Pericardium fibroblast (primary cell): ENCODE measurements around the gene ZFAND2B. TPM values are rescaled to one million over a fixed set of nuclear protein-coding genes. Genes with fewer than 3 reads are reported as not detected.

ENCODE experiments used
- total RNA-seq: library from RNA; depleted of rRNA; stranded (reverse); fragments of >200 nt; gene quantifications from 2 replicates; pipeline ENCODE4 v1.2.3, GENCODE V29; 2015

ZFAND2B gene
- total RNA-seq: 26.0 and 28.9 TPM in 2 replicates

GRCh38 chr2:219206328-219207133 is at the start of gene ZFAND2B:
ZFAND2B (plus strand) TSS chr2:219206782; CDS start chr2:219206988, 206 bp downstream.

GRCh38 chr2:219160186-219161017 is 46.2 kb upstream of the ZFAND2B start, which contains the start of gene NHEJ1:
NHEJ1 (minus strand) TSS chr2:219160815; CDS start chr2:219158362, 2,453 bp downstream.

DNA sequence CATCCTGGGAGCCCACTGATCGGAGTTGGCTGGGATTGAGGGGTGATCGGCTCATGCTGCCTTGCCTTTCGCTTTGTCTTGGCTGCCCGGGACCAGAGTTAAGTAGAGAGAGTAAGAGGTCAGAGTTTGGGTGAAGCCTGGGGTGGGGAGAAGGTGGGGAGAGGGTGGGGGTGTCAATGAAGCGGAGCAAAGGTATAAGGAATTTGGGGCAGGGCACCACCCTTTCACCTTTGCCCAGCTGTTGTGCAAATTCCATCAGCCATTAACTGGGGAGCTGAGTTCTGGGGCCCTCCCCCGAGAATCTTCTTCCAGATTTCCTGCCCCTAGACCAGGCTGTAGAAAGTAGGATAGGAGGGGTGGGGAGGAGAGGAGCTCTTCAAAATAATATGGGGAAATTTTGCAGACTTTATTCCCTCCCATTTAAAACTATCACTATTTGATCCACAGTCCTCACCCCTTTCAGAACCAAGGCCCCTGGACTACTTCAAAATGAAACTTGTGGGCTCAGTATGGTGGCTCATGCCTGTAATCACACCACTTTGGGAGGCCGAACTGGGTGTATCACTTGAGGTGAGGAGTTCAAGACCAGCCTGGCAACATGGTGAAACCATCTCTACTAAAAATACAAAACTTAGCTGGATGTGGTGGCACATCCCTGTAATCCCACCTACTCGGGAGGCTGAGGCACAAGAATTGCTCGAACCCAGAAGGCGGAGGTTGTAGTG is 36.5 kb upstream of the ZFAND2B start, which contains the start of gene SLC23A3:
Gene SLC23A3 (minus strand): TSS at position 100 of the 725 bp plus-strand sequence. CDS start 45 bp downstream, at position 55.

DNA sequence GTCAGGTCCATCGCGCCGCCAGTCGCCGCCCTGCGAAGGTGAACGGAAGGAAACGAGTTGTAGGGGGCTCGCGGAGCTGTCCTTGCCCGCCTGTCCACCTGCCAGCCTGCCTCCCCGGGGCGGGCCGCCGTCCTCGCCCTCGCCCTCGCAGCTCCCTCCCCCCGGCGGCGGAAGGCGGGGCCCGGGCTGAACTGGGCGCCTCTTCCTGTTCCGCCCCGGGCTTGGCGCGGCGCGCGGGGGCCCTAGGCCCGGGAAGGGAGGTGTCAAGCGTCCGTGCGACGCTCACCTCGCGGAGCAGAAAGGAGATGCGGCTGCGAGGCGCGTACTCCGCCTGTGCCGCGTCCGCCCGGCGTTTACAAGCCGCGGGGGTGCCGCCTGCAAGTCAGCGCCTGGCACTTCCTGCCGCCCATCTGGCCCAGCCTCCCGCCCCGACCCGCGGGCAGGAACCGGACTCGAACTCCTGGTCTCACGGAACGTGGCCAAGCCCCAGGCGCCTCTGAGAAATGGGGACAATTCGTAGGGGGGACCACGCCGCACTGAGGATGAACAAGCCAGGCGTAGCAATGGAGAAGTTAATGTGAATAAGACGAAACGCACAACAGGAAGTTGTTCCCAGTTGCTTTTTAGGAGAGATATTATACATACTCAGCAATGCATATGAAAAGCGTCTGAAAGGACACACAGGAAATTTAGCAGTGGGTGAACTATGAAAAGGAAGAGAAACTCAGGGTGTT is 29.6 kb upstream of the ZFAND2B start, which contains the start of gene CNPPD1:
Gene CNPPD1 (minus strand): TSS at position 108 of the 734 bp plus-strand sequence. CDS start 97 bp downstream, at position 11.

GRCh38 chr2:219177552-219178376 is 28.8 kb upstream of the ZFAND2B start, which contains the start of gene RETREG2:
RETREG2 (plus strand) TSS chr2:219178275; CDS start chr2:219178353, 78 bp downstream.

GRCh38 chr2:219218732-219219701 is 12.4 kb downstream of the ZFAND2B start, which contains the start of gene ABCB6:
ABCB6 (minus strand) TSS chr2:219218958; CDS start chr2:219218673, 285 bp downstream.

GRCh38 chr2:219229305-219230058 is 22.9 kb downstream of the ZFAND2B start, which contains the start of the genes ANKZF1 and ATG9A:
ANKZF1 (plus strand) TSS chr2:219229806; CDS start chr2:219230258, 452 bp downstream.
ATG9A (minus strand) TSS chr2:219229636; CDS start chr2:219228024, 1,612 bp downstream.

DNA sequence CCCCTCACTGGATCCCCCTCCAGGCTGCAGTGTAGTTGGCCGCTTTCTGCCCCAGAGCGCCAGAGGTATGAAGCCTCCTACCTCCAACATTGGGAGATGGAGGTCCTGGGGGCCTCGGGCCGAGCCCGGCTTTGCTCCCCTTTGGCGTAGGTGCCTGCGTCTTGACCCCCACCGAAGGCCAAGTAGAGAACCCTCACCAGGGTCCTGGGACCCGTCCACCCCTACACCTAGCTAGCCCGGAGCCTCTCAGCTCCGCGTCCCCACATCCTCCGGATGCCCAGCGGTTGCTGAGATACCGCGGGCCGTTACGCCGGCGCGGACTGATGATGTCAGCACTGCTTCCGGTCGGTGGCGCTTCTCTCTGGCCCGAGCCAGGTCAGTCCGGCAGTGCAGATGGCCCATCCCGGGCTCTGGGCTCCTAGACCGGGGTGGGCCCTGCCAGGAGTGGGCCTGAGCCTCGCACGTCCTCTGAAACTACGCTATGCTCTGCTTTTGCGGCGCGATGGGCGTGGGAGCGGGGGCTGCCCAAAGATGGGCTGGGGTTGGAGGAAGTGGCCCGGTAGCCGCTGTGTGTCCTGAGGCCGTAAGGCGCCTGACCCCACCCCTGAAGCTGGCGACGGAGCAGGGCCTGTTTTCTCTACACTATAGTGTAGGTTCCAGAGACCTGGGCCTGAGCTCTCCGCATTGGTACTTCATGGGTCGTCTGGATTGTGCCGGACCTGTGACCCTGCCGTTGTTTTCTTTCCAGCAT is 38.7 kb downstream of the ZFAND2B start, which contains the start of the genes GLB1L and STK16:
Gene GLB1L (minus strand): TSS at position 297 of the 751 bp plus-strand sequence. CDS start 1,871 bp downstream, outside the sequence.
Gene STK16 (plus strand): TSS at position 332 of the 751 bp plus-strand sequence. CDS start 521 bp downstream, outside the sequence.

DNA sequence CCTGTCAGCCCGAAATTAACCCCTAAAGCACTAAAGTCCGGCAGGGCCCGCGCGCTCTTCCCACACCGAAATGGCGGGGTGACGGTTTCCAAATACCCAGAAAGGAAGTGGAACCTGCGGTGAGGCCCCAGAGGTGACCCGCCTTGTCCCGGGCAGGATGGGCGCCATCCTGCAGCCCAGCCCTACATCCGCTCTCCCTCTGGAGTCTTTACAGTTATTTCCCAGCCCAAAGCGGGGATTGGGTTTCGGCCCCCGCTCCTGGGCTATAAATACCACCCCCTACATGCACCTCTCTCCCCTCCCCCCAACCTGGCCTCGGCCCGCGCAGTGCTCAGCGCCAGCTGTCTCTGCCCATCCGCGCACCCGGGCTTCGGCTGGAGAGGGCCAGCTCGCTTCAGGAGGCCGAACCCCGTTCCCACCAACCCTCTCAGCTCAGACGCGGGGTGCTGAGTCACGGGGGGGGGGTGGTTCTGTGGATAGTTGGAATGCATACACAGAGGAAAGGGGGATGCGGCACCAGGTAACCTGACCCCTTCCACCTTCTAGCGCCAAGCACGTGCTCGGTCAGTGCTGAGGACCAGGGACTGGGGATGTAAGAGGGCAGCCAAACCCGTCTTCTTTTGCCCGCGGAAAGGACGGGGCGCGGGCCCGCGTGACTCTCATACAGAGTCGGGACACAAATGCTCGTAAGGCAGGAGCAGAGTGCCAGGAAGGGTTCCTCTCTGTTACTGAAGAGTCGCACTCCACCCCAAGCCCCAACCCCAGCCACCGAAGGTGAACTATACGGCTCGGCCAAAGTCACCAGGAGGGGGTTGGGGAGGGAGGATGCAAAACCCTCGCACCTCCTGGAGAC is 46.5 kb downstream of the ZFAND2B start, which contains the start of gene TUBA4B:
Gene TUBA4B (plus strand): TSS at position 344 of the 853 bp plus-strand sequence. CDS start 165 bp downstream, at position 509.

DNA sequence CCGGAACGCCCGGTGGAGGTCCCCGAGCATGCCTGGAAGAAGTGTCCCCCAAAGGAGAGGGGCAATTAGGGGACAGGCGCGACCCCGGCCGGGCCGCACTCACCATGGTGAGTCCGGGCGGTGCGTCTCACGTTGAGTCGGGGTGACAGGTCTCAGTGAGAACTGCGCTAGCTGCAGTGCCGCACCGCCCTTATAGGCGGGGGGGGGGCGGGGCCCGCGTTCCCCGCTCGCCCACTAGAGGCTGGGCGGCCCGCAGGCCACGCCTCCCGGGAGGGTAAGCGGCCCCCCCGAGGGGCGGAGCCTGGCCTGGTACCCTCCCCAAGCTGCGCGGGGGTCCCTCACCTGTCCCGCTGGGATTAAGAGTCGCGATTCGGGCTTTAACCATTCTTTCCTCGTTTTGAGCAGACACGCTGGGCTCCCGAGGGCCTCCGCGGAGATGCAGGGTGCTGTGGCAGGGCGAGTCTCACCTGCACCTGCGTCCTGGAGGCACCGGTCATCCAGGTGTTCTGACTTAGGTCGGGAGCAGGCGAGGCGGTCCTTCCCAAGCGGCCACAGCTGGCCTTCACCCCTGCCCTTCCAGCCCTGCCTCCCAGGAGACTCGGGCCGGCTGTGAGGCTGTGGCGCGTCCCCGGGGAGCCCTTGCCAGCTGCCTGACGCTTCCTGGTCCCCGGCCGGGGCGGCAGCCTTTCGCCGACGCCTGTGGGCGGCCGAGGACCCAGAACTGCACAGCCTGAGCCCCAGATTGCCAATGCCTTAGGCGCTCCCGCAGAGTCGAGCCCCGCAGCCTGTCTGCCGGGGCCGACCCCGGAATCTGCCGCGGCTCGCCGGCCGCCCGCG is 47.4 kb downstream of the ZFAND2B start, which contains the start of gene TUBA4A:
Gene TUBA4A (minus strand): TSS at position 166 of the 837 bp plus-strand sequence. CDS start 60 bp downstream, at position 106.

Other genes starting within 250 kb of the ZFAND2B start
- not detected in 2 replicates for gene CDK5R2, start 247.1 kb upstream of the ZFAND2B start, total RNA-seq
- gene FEV, start 221.6 kb upstream of the ZFAND2B start, total RNA-seq: not detected in 2 replicates
- gene CRYBA2, start 213.4 kb upstream of the ZFAND2B start, total RNA-seq: not detected in 2 replicates
- not detected in 2 replicates for gene CFAP65, start 165.3 kb upstream of the ZFAND2B start, total RNA-seq
- 0.12 TPM in 1 of 2 replicates, not detected in the other for gene IHH, start 145.9 kb upstream of the ZFAND2B start, total RNA-seq
- 20.0 and 24.2 TPM in 2 replicates for gene NHEJ1, start 46.0 kb upstream of the ZFAND2B start, total RNA-seq
- 0.09 and 0.12 TPM in 2 replicates for gene SLC23A3, start 36.8 kb upstream of the ZFAND2B start, total RNA-seq
- 20.2 and 24.2 TPM in 2 replicates for gene CNPPD1, start 29.9 kb upstream of the ZFAND2B start, total RNA-seq
- gene RETREG2, start 28.5 kb upstream of the ZFAND2B start, total RNA-seq: 40.9 and 47.1 TPM in 2 replicates
- gene ABCB6, start 12.2 kb downstream of the ZFAND2B start, total RNA-seq: 22.0 and 33.0 TPM in 2 replicates
- gene ATG9A, start 22.9 kb downstream of the ZFAND2B start, total RNA-seq: 50.3 and 60.6 TPM in 2 replicates
- gene ANKZF1, start 23.0 kb downstream of the ZFAND2B start, total RNA-seq: 32.1 and 33.6 TPM in 2 replicates
- gene GLB1L, start 38.7 kb downstream of the ZFAND2B start, total RNA-seq: 13.0 and 24.3 TPM in 2 replicates
- gene STK16, start 38.7 kb downstream of the ZFAND2B start, total RNA-seq: 12.2 and 13.4 TPM in 2 replicates
- gene TUBA4B, start 46.5 kb downstream of the ZFAND2B start, total RNA-seq: not detected in 2 replicates
- gene TUBA4A, start 47.1 kb downstream of the ZFAND2B start, total RNA-seq: 2.0 and 6.0 TPM in 2 replicates
- gene DNAJB2, start 72.6 kb downstream of the ZFAND2B start, total RNA-seq: 31.4 and 35.7 TPM in 2 replicates
- gene PTPRN, start 102.6 kb downstream of the ZFAND2B start, total RNA-seq: 4.6 and 6.0 TPM in 2 replicates
- not detected in 2 replicates for gene RESP18, start 126.0 kb downstream of the ZFAND2B start, total RNA-seq
- 58.1 and 63.8 TPM in 2 replicates for gene DNPEP, start 181.1 kb downstream of the ZFAND2B start, total RNA-seq
- 98.0 and 165 TPM in 2 replicates for gene DES, start 211.6 kb downstream of the ZFAND2B start, total RNA-seq
- 22.5 and 32.4 TPM in 2 replicates for gene SPEG, start 228.1 kb downstream of the ZFAND2B start, total RNA-seq